B cell (primary cell): ENCODE data around the gene SNPH. TPM values are rescaled to one million over a fixed set of nuclear protein-coding genes. Genes with fewer than 3 reads are reported as not detected.

ENCODE experiments used
- ATAC-seq: fragments of 200-7000 bp; cut with Tn5 transposase; one replicate; pipeline ENCODE4 v1.10.0; 2021; ENCODE audit warnings: low read depth, mild to moderate bottlenecking, moderate number of reproducible peaks, moderate library complexity
- CTCF ChIA-PET: fragments of 350-600 bp; sonication (Branson Sonifier 250); formaldehyde crosslinking; loops from one replicate; lab custom pipeline; 2021; ENCODE audit warnings: antibody characterized with exemption, inconsistent platforms; lab: Charles Lee
- POLR2A ChIA-PET: fragments of 350-600 bp; sonication (Branson Sonifier 250); formaldehyde crosslinking; loops from one replicate; lab custom pipeline; 2021; ENCODE audit warnings: antibody characterized with exemption; lab: Charles Lee
- DNase-seq: peaks from one replicate; pipeline ENCODE4 v3.0.0; 2013
- H2AFZ ChIP-seq: 2 replicates; pipeline ENCODE4 v1.6.1; 2012; ENCODE audit warnings: mild to moderate bottlenecking, low read depth, low read length; ENCODE audit not compliant: insufficient read depth, poor library complexity, severe bottlenecking
- H3K27ac ChIP-seq, 2 donors: 1 replicate in 1 of 2; 2 replicates in 1 of 2; pipeline ENCODE4 v1.5.1; 2012 to 2013; ENCODE audit warnings: low read length in 2 of 2, mild to moderate bottlenecking in 2 of 2, moderate library complexity in 1 of 2
- H3K27me3 ChIP-seq, 4 experiments: fragments of 200-600 bp in 1 of 4; sonication (generic) in 1 of 4; replicated peaks in 1 of 4; 1 replicate in 2 of 4; 2 replicates in 2 of 4; pipeline versions ENCODE4 v1.6.1 to v1.7.0; 2013 to 2016; ENCODE audit warnings: low read length in 3 of 4, mild to moderate bottlenecking in 2 of 4, mixed read lengths in 1 of 4, moderate library complexity in 1 of 4; ENCODE audit not compliant: insufficient read depth in 4 of 4, control insufficient read depth in 3 of 4; ENCODE audit errors: control extremely low read depth in 1 of 4
- H3K36me3 ChIP-seq, 2 experiments: replicated peaks in 1 of 2; 1 replicate in 1 of 2; 2 replicates in 1 of 2; pipeline versions ENCODE4 v1.6.1 to v1.7.1; 2013; ENCODE audit warnings: low read length in 1 of 2; ENCODE audit not compliant: insufficient read depth in 2 of 2, control insufficient read depth in 1 of 2; ENCODE audit errors: control extremely low read depth in 1 of 2, extremely low read depth in 1 of 2
- H3K4me1 ChIP-seq, 2 donors: fragments of 200-600 bp in 1 of 2; sonication (generic) in 1 of 2; 1 replicate in 1 of 2; 2 replicates in 1 of 2; pipeline versions ENCODE4 v1.5.1 to v1.6.1; 2013 to 2017; ENCODE audit warnings: low read length in 2 of 2; ENCODE audit not compliant: control insufficient read depth in 2 of 2, insufficient read depth in 2 of 2
- H3K4me2 ChIP-seq: replicated peaks from 2 replicates; pipeline ENCODE3; 2012; ENCODE audit warnings: mild to moderate bottlenecking, low read depth, low read length; ENCODE audit not compliant: poor library complexity, severe bottlenecking
- H3K4me3 ChIP-seq, 5 experiments: fragments of 200-600 bp in 1 of 5; sonication (generic) in 1 of 5; 1 replicate in 3 of 5; 2 replicates in 2 of 5; pipeline versions ENCODE4 v1.5.1 to v1.7.0; 2011 to 2016; ENCODE audit warnings: low read length in 4 of 5, mild to moderate bottlenecking in 4 of 5, low read depth in 2 of 5, control low read depth in 1 of 5, moderate library complexity in 1 of 5; ENCODE audit not compliant: insufficient read depth in 1 of 5; ENCODE audit errors: control extremely low read depth in 1 of 5, extremely low read depth in 1 of 5
- H3K79me2 ChIP-seq: fragments of 200-600 bp; sonication (generic); one replicate; pipeline ENCODE4 v1.6.0; 2016; ENCODE audit warnings: low read length; ENCODE audit not compliant: control insufficient read depth, insufficient read depth
- H3K9ac ChIP-seq: fragments of 200-600 bp; sonication (generic); 2 replicates; pipeline ENCODE4 v1.6.1; 2017; ENCODE audit warnings: mild to moderate bottlenecking, low read length, moderate library complexity
- H3K9me3 ChIP-seq, 3 donors: one replicate each; pipeline versions ENCODE4 v1.6.1 to v1.7.1; 2013; ENCODE audit warnings: low read length in 2 of 3; ENCODE audit not compliant: control insufficient read depth in 2 of 3, insufficient read depth in 1 of 3; ENCODE audit errors: control extremely low read depth in 1 of 3
- H4K20me1 ChIP-seq: 2 replicates; pipeline ENCODE4 v1.6.0; 2012; ENCODE audit warnings: mild to moderate bottlenecking, low read length; ENCODE audit not compliant: insufficient read depth, control insufficient read depth, poor library complexity, severe bottlenecking
- H3K27ac Mint-ChIP-seq: one replicate; pipeline ENCODE4 v1.8.0; 2021; ENCODE audit warnings: mixed read lengths
- H3K27me3 Mint-ChIP-seq: one replicate; pipeline ENCODE4 v1.8.0; 2021; ENCODE audit warnings: mixed read lengths
- H3K4me1 Mint-ChIP-seq: one replicate; pipeline ENCODE4 v1.8.0; 2021; ENCODE audit warnings: mixed read lengths
- H3K4me3 Mint-ChIP-seq: one replicate; pipeline ENCODE4 v1.8.0; 2021; ENCODE audit warnings: mixed read lengths
- H3K9me3 Mint-ChIP-seq: one replicate; pipeline ENCODE4 v1.8.0; 2022; ENCODE audit warnings: mixed read lengths; ENCODE audit not compliant: insufficient read depth
- EZH2 ChIP-seq: IDR thresholded peaks from 2 replicates; pipeline ENCODE4 v1.6.1; 2012; ENCODE audit warnings: borderline replicate concordance, low read depth, mild to moderate bottlenecking, moderate library complexity, low read length; ENCODE audit not compliant: insufficient read depth, poor library complexity, severe bottlenecking
- WGBS: methylation state at CpG from one replicate; pipeline ENCODE4 v1.1.5; 2013; ENCODE audit warnings: missing lambda C conversion rate; ENCODE audit not compliant: insufficient coverage; 5-methylcytosine and 5-hydroxymethylcytosine counted together
- intact Hi-C: fragments of 100-400 bp; cut with micrococcal nuclease; formaldehyde crosslinking; loops from one replicate; pipeline ENCODE4 v1.10.0; 2022
- polyA plus RNA-seq: library from polyadenylated mRNA; depleted of rRNA; stranded (reverse); fragments of >200 nt; gene quantifications from 2 replicates; pipeline ENCODE4 v1.2.3, GENCODE V29; 2012
- total RNA-seq, 2 donors: library from RNA; stranded (reverse); fragments of 120-200 nt in 1 of 2; gene quantifications; 1 replicate in 1 of 2; 2 replicates in 1 of 2; pipeline versions ENCODE4 v1.2.3 to v1.2.4, GENCODE V29; 2013 to 2022
- TF ChIP-seq, protein P1 (sequence below): fragments of 200-600 bp; IDR thresholded peaks from one replicate; pipeline ENCODE4 v1.8.0; 2022; ENCODE audit warnings: antibody characterized with exemption, mild to moderate bottlenecking

The SNPH gene
- total and polyA plus RNA-seq, 2 donors (not counting 1 experiment from before 2014, with no cell fraction given) = 0.67 to 3.0 TPM

DNA sequence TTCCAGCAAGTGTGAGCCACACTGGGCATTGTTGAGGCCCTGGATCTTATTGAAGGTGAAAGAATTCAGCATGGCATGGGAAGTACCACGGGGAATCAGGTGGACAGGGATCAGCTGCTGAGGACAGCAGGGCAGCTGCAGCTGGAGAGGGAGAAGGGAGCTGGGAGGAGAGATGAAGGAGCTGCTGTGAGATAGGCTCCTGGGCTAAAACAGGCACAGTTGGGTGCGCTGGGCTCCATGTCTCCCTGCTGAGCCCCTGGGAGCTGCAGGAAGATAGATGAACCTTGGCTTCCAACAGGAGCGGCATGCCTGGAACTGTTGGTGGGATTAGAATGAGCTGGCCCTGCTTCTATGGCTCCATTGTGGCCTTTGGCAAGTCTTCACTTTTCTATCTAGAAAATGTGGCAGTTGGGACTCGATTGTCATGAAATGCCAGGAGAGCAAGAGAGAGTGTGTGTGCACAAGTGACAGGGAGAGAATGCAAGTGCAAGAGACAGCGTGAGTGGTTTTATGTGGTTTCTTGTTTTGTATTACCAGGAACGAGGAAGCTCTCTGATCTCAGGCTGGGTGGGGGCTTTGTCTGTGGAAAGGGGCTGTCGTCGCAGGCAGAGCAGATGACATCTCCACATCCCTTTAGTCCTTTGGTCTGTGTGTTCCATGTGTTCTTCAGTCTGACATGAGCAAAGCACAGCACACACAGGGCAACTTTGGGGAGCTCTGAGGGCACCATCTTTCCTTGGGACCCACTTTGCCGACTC is 20.4 kb downstream of the SNPH start:
- 69% methylated on average over 8 of the region's 9 CpGs for WGBS

DNA sequence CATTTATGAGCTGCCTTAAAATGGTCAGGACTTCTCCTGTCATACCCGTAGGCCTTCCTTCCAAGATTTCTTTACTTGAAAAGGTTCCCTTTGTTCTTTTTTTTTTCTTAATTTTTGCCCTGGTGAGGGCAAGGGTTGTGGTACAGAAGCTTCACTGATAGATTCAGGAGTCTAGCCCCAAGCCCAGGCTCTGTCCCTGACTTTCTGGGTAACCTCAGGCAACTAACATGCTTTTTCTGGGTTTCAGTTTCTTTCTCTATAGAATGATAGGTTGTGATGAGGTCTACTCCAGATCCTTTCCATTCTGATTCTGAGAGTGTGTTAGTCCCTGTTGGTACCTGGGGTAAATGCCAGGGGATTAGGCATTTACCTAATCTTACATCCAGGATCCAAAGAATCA is 21.2 kb downstream of the SNPH start:
- H3K4me3 ChIP-seq = no peak overlapping the region
- no peak overlapping the region for H3K27ac ChIP-seq
- H3K4me3 Mint-ChIP-seq = no peak overlapping the region

More for the DNA sequence above, 20.4 kb downstream of the SNPH start:
- H3K4me2 ChIP-seq = no peak overlapping the region
- intact Hi-C loops = no loop called here
- ATAC-seq (no peak), DNase-seq (no peak)
- no peaks in the 10 kb centered on the region for H3K9me3 ChIP-seq
- H3K4me1 ChIP-seq = no peaks in the 10 kb centered on the region
- H3K79me2 ChIP-seq = no peaks in the 10 kb centered on the region
- no peak overlapping the region for H3K9ac ChIP-seq
- H3K27me3 ChIP-seq = no peaks in the 10 kb centered on the region
- ChIA-PET POLR2A (no interaction called here), CTCF (interaction anchor here (1.0 kb wide), 1 partner anchor 74 kb away, joined by 3 read pairs; no protein-coding TSS in a partner anchor)
- H3K4me3 ChIP-seq = no peak overlapping the region
- Mint-ChIP-seq H3K27ac (no peak overlapping the region), H3K9me3 (no peaks in the 10 kb centered on the region), H3K4me3 (no peak overlapping the region), H3K27me3 (peaks cover 10% of the 10 kb centered on the region), H3K4me1 (no peaks in the 10 kb centered on the region)
- no peaks in the 10 kb centered on the region for H3K36me3 ChIP-seq
- H2AFZ ChIP-seq = no peak overlapping the region
- H3K27ac ChIP-seq = no peak overlapping the region
- TF ChIP-seq, protein P1, sequence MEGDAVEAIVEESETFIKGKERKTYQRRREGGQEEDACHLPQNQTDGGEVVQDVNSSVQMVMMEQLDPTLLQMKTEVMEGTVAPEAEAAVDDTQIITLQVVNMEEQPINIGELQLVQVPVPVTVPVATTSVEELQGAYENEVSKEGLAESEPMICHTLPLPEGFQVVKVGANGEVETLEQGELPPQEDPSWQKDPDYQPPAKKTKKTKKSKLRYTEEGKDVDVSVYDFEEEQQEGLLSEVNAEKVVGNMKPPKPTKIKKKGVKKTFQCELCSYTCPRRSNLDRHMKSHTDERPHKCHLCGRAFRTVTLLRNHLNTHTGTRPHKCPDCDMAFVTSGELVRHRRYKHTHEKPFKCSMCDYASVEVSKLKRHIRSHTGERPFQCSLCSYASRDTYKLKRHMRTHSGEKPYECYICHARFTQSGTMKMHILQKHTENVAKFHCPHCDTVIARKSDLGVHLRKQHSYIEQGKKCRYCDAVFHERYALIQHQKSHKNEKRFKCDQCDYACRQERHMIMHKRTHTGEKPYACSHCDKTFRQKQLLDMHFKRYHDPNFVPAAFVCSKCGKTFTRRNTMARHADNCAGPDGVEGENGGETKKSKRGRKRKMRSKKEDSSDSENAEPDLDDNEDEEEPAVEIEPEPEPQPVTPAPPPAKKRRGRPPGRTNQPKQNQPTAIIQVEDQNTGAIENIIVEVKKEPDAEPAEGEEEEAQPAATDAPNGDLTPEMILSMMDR = no peak
- no peak for TF ChIP-seq EZH2
- no peaks in the 10 kb centered on the region for H4K20me1 ChIP-seq

More for the DNA sequence above, 21.2 kb downstream of the SNPH start:
- no peaks in the 10 kb centered on the region for H3K4me1 ChIP-seq
- H3K27me3 Mint-ChIP-seq = peaks cover 10% of the 10 kb centered on the region
- WGBS = no CpG with 5 or more reads among the region's 1 CpG
- H3K36me3 ChIP-seq = no peaks in the 10 kb centered on the region
- no peaks in the 10 kb centered on the region for H3K9me3 ChIP-seq
- TF ChIP-seq EZH2 = no peak
- TF ChIP-seq, protein P1 = no peak
- H3K4me2 ChIP-seq = no peak overlapping the region
- ATAC-seq (no peak), DNase-seq (no peak)
- no peak overlapping the region for H2AFZ ChIP-seq
- CTCF ChIA-PET = interaction anchor here (1.0 kb wide), 1 partner anchor 75 kb away, joined by 3 read pairs; no protein-coding TSS in a partner anchor
- no peaks in the 10 kb centered on the region for H3K79me2 ChIP-seq
- no peaks in the 10 kb centered on the region for H4K20me1 ChIP-seq
- POLR2A ChIA-PET = no interaction called here
- H3K4me1 Mint-ChIP-seq = no peaks in the 10 kb centered on the region
- intact Hi-C loops = no loop called here
- no peak overlapping the region for H3K9ac ChIP-seq
- no peaks in the 10 kb centered on the region for H3K27me3 ChIP-seq
- H3K9me3 Mint-ChIP-seq = no peaks in the 10 kb centered on the region
- no peak overlapping the region for H3K27ac Mint-ChIP-seq
